CD14-positive monocyte (primary cell): ENCODE data around the gene TMPRSS2. TPM values are rescaled to one million over a fixed set of nuclear protein-coding genes. Genes with fewer than 3 reads are reported as not detected.

ENCODE experiments used
- DNase-seq, 3 donors: peaks; one replicate each; pipeline ENCODE4 v3.0.0-alpha.2; 2011 to 2022
- H2AFZ ChIP-seq: 2 replicates; pipeline ENCODE4 v1.6.0; 2012; ENCODE audit warnings: mild to moderate bottlenecking, low read depth, low read length, inconsistent platforms; ENCODE audit not compliant: insufficient read depth, poor library complexity, severe bottlenecking
- H3K27ac ChIP-seq, 2 donors: 1 replicate in 1 of 2; 2 replicates in 1 of 2; pipeline ENCODE4 v1.5.1; 2012 to 2013; ENCODE audit warnings: low read length in 2 of 2, control low read depth in 1 of 2, inconsistent platforms in 1 of 2, low read depth in 1 of 2, mild to moderate bottlenecking in 1 of 2
- H3K27me3 ChIP-seq, 2 donors: one replicate each; pipeline versions ENCODE4 v1.6.0 to v1.6.1; 2011 to 2013; ENCODE audit warnings: low read length in 2 of 2; ENCODE audit not compliant: control insufficient read depth in 2 of 2, insufficient read depth in 2 of 2
- H3K36me3 ChIP-seq, 2 donors: replicated peaks in 1 of 2; 1 replicate in 1 of 2; 2 replicates in 1 of 2; pipeline versions ENCODE4 v1.5.1 to v1.6.1; 2012 to 2013; ENCODE audit warnings: low read length in 2 of 2, control low read depth in 1 of 2, inconsistent platforms in 1 of 2, mild to moderate bottlenecking in 1 of 2; ENCODE audit not compliant: insufficient read depth in 2 of 2, control insufficient read depth in 1 of 2
- H3K4me1 ChIP-seq, 2 donors: 1 replicate in 1 of 2; 2 replicates in 1 of 2; pipeline versions ENCODE4 v1.5.1 to v1.6.1; 2012 to 2013; ENCODE audit warnings: low read length in 2 of 2, control low read depth in 1 of 2, inconsistent platforms in 1 of 2, mild to moderate bottlenecking in 1 of 2, moderate library complexity in 1 of 2; ENCODE audit not compliant: insufficient read depth in 2 of 2, control insufficient read depth in 1 of 2
- H3K4me2 ChIP-seq: replicated peaks from 2 replicates; pipeline ENCODE3; 2012; ENCODE audit warnings: low read length, moderate library complexity, mild to moderate bottlenecking; ENCODE audit not compliant: poor library complexity, severe bottlenecking; ENCODE audit errors: extremely low read depth
- H3K4me3 ChIP-seq, 3 experiments: fragments of 200-600 bp in 1 of 3; sonication (generic) in 1 of 3; replicated peaks in 1 of 3; 1 replicate in 2 of 3; 2 replicates in 1 of 3; pipeline ENCODE4 v1.5.1; 2011 to 2013; ENCODE audit warnings: low read length in 3 of 3, mild to moderate bottlenecking in 3 of 3, control low read depth in 2 of 3, low read depth in 2 of 3, inconsistent platforms in 1 of 3, moderate library complexity in 1 of 3
- H3K79me2 ChIP-seq: 2 replicates; pipeline ENCODE4 v1.6.0; 2012; ENCODE audit warnings: mild to moderate bottlenecking, control low read depth, inconsistent platforms, low read length, moderate library complexity; ENCODE audit not compliant: insufficient read depth
- H3K9ac ChIP-seq: 2 replicates; pipeline ENCODE4 v1.6.0; 2017; ENCODE audit warnings: low read length, mild to moderate bottlenecking; ENCODE audit not compliant: insufficient read depth, poor library complexity, severe bottlenecking
- H3K9me3 ChIP-seq, 2 donors: replicated peaks in 1 of 2; 1 replicate in 1 of 2; 2 replicates in 1 of 2; pipeline versions ENCODE4 v1.5.1 to v1.6.1; 2012 to 2013; ENCODE audit warnings: low read length in 2 of 2, control low read depth in 1 of 2; ENCODE audit not compliant: control insufficient read depth in 1 of 2, insufficient read depth in 1 of 2
- H4K20me1 ChIP-seq: 2 replicates; pipeline ENCODE4 v1.6.0; 2012; ENCODE audit warnings: mild to moderate bottlenecking, low read length, control low read depth, moderate library complexity; ENCODE audit not compliant: insufficient read depth
- H3K27ac Mint-ChIP-seq, 7 donors: one replicate each; pipeline ENCODE4 v1.8.0; 2020; ENCODE audit warnings: mild to moderate bottlenecking in 7 of 7, mixed read lengths in 7 of 7, moderate library complexity in 6 of 7, inconsistent platforms in 2 of 7
- H3K27me3 Mint-ChIP-seq, 3 donors: one replicate each; pipeline ENCODE4 v1.8.0; 2021 to 2022; ENCODE audit warnings: low read depth in 3 of 3, mild to moderate bottlenecking in 3 of 3, mixed read lengths in 3 of 3, moderate library complexity in 3 of 3, inconsistent platforms in 1 of 3
- H3K36me3 Mint-ChIP-seq, 2 donors: one replicate each; pipeline ENCODE4 v1.8.0; 2020; ENCODE audit warnings: mixed read lengths in 2 of 2, inconsistent platforms in 1 of 2, mild to moderate bottlenecking in 1 of 2
- H3K4me1 Mint-ChIP-seq: one replicate; pipeline ENCODE4 v1.8.0; 2020; ENCODE audit warnings: mild to moderate bottlenecking, mixed read lengths
- H3K4me3 Mint-ChIP-seq, 2 donors: one replicate each; pipeline ENCODE4 v1.8.0; 2020; ENCODE audit warnings: mild to moderate bottlenecking in 2 of 2, mixed read lengths in 2 of 2, moderate library complexity in 1 of 2
- H3K9me3 Mint-ChIP-seq, 7 donors: one replicate each; pipeline ENCODE4 v1.8.0; 2020 to 2022; ENCODE audit warnings: mixed read lengths in 7 of 7, mild to moderate bottlenecking in 6 of 7, moderate library complexity in 6 of 7, inconsistent platforms in 2 of 7
- CTCF ChIP-seq: fragments of 200-600 bp; IDR thresholded peaks from one replicate; pipeline ENCODE4 v1.8.0; 2022; ENCODE audit warnings: antibody characterized with exemption, mild to moderate bottlenecking
- WGBS: methylation state at CpG from one replicate; pipeline ENCODE4 v1.1.5; 2013; ENCODE audit warnings: missing lambda C conversion rate; ENCODE audit not compliant: insufficient coverage; 5-methylcytosine and 5-hydroxymethylcytosine counted together
- intact Hi-C, 2 donors: fragments of 100-400 bp; cut with micrococcal nuclease; formaldehyde crosslinking; loops; one replicate each; pipeline versions ENCODE4 v1.15.0 to v1.15.1; 2023
- polyA plus RNA-seq, 3 donors: library from polyadenylated mRNA; depleted of rRNA in 1 of 3; unstranded in 2 of 3; stranded (reverse) in 1 of 3; fragments of 300-500 nt in 2 of 3; fragments of >200 nt in 1 of 3; fragmentation: Illumina TruSeq in 2 of 3; gene quantifications; 1 replicate in 2 of 3; 2 replicates in 1 of 3; pipeline ENCODE4 v1.2.3, GENCODE V29; 2012 to 2021

The TMPRSS2 gene
- polyA plus RNA-seq, 3 donors, result not detected

DNA sequence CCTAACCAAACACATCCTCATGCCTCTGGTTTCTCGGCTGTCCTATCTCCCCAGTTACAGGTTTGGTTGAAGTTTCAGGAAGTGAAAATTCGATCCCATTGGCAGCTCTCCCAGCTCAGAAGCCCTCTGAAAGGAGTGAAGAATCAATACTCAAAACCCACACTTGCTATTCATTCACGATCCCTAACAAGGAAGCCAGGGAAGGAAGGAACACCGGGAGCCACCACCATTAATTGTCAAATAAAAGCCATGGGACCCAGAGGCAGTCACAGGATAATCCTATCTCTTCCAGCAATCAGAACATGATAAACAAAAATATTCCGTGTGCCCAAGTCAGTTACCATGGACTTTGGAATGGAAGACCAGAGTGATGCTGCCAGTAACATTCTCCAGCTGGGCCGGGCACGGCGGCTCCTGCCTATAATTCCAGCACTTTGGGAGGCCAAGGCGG is 7.0 kb downstream of the TMPRSS2 start:
- no peak for TF ChIP-seq CTCF
- no peaks in the 10 kb centered on the region for H3K9me3 Mint-ChIP-seq

GRCh38 chr21:41500363-41500762 is 7.6 kb downstream of the TMPRSS2 start:
- H3K4me3 Mint-ChIP-seq, result no peak overlapping the region
- H3K27ac Mint-ChIP-seq, result no peak overlapping the region
- no peaks in the 10 kb centered on the region for H4K20me1 ChIP-seq
- H3K27me3 Mint-ChIP-seq, result peaks cover 23 to 25% (median 24%) of the 10 kb centered on the region in 3 donors
- no peaks in the 10 kb centered on the region for H3K36me3 Mint-ChIP-seq
- no peaks in the 10 kb centered on the region for H3K4me1 Mint-ChIP-seq
- no peak overlapping the region for H2AFZ ChIP-seq
- H3K4me1 ChIP-seq, result no peaks in the 10 kb centered on the region
- no peaks in the 10 kb centered on the region for H3K79me2 ChIP-seq
- H3K27me3 ChIP-seq, result peaks cover 2 to 11% of the 10 kb centered on the region in 2 donors
- no peak for TF ChIP-seq CTCF
- H3K27ac ChIP-seq, result no peak overlapping the region
- H3K9me3 ChIP-seq, result no peaks in the 10 kb centered on the region
- no peak overlapping the region for H3K4me3 ChIP-seq
- no peaks in the 10 kb centered on the region for H3K36me3 ChIP-seq
- intact Hi-C loops, result no loop called here
- no peak for DNase-seq
- no peaks in the 10 kb centered on the region for H3K9me3 Mint-ChIP-seq
- no peak overlapping the region for H3K9ac ChIP-seq
- WGBS, result no CpG with 5 or more reads among the region's 6 CpGs
- no peak overlapping the region for H3K4me2 ChIP-seq

More for the DNA sequence above, 7.0 kb downstream of the TMPRSS2 start:
- Histone ChIP-seq H3K4me3 (no peak overlapping the region), H3K79me2 (no peaks in the 10 kb centered on the region), H3K36me3 (no peaks in the 10 kb centered on the region), H3K4me2 (no peak overlapping the region), H2AFZ (no peak overlapping the region), H3K27me3 (peaks cover 5 to 17% of the 10 kb centered on the region in 2 donors), H3K9me3 (no peaks in the 10 kb centered on the region), H3K4me1 (no peaks in the 10 kb centered on the region), H4K20me1 (no peaks in the 10 kb centered on the region), H3K9ac (no peak overlapping the region), H3K27ac (no peak overlapping the region)
- H3K27ac Mint-ChIP-seq, result no peak overlapping the region
- H3K27me3 Mint-ChIP-seq, result peaks cover 25 to 29% (median 26%) of the 10 kb centered on the region in 3 donors
- no peaks in the 10 kb centered on the region for H3K4me1 Mint-ChIP-seq
- intact Hi-C loops, result no loop called here
- no peaks in the 10 kb centered on the region for H3K36me3 Mint-ChIP-seq
- DNase-seq, result no peak
- WGBS, result 83% methylated on average over 3 of the region's 9 CpGs
- H3K4me3 Mint-ChIP-seq, result peak overlapping the region in 1 of 2 donors; percentile 2
